Measurements from ENCODE around the gene LY9. TPM values are rescaled to one million over a fixed set of nuclear protein-coding genes. Genes with fewer than 3 reads are reported as not detected.

LY9 gene
- total and polyA plus RNA-seq, 2 of the 13 experiments (the other 11 are each of a cell fraction or from before 2014, with no cell fraction given) = not detected

DNA sequence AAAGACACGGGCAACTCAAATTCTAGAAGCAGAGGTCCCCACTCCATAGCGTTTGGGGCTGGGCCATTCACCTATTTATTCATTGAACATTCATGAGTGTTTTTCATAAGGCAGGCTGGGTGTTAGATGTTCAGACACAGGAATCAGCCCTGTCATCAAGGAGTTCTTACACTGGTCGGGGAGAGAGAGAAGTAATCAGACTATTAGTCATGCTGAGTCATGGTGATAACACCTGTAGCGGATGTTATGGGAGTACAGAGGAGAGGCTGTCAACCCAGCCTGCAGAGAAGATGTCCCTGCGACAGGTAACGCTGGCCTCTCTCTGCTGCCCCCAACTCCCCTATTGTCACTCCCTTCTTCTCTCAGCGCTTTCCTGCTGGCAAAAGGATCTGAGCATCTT is 17.2 kb downstream of the LY9 start:
- Histone ChIP-seq H3K4me3 (replicated peaks in 1 of 3; ENCODE audit: insufficient read depth in 1 of 3, low read depth in 2 of 3, low read length in 3 of 3) (no peak overlapping the region), H3K36me3 (replicated peaks in 1 of 2; ENCODE audit: control insufficient read depth in 1 of 2, insufficient read depth in 2 of 2, low read length in 2 of 2) (no peaks in the 10 kb centered on the region), H3K79me2 (ENCODE audit: insufficient read depth, low read length) (no peaks in the 10 kb centered on the region), H3K9ac (ENCODE audit: insufficient read depth, low read depth, low read length) (no peak overlapping the region), H3K4me1 (ENCODE audit: insufficient read depth, low read length) (no peaks in the 10 kb centered on the region), H3K27ac (ENCODE audit: extremely low read length, insufficient read depth, low read length) (no peak overlapping the region), H2AFZ (ENCODE audit: low read length) (no peak overlapping the region), H4K20me1 (ENCODE audit: insufficient read depth, low read length) (no peaks in the 10 kb centered on the region), H3K9me3 (ENCODE audit: low read length) (no peaks in the 10 kb centered on the region), H3K27me3 (ENCODE audit: control insufficient read depth in 1 of 2, insufficient read depth in 2 of 2, low read length in 2 of 2) (peaks cover 0 to 3% of the 10 kb centered on the region in 2 experiments; a peak in 2 of 5 replicates), H3K4me2 (ENCODE audit: low read depth, low read length) (no peak overlapping the region)
- ATAC-seq (no peak; the same call in 2 of the 3 replicates), FAIRE-seq (no peak), DNase-seq (ENCODE audit: low spot score) (peak; percentile 26)
- TF ChIP-seq MAFF (IDR thresholded peaks at IDR 0.05; ENCODE audit: low read depth, low read length) = peak; percentile 39
- TF ChIP-seq MAFK (conservative IDR thresholded peaks at IDR 0.05 in 1 of 2, IDR thresholded peaks at IDR 0.05 in 1 of 2; ENCODE audit: low read length in 2 of 2) = peak; percentile 20 to 54; a peak in 2 of 4 replicates
- TF ChIP-seq ARID4A (CRISPR knock-in tag; IDR thresholded peaks at IDR 0.05; ENCODE audit: borderline replicate concordance) = no peak
- TF ChIP-seq NFE2 (CRISPR knock-in tag; IDR thresholded peaks at IDR 0.05) = peak; percentile 60; the same call in 1 of the 2 replicates
- TF ChIP-seq FOSL2 (CRISPR knock-in tag; IDR thresholded peaks at IDR 0.05) = peak; percentile 62
- TF ChIP-seq NFE2L2 (IDR thresholded peaks at IDR 0.05; ENCODE audit: low read length) = peak; percentile 83
- no peak for TF ChIP-seq RORA (CRISPR knock-in tag; IDR thresholded peaks at IDR 0.05)
- no peak for TF ChIP-seq IRX3 (CRISPR knock-in tag; IDR thresholded peaks at IDR 0.05; ENCODE audit: borderline replicate concordance, low read depth)
- TF ChIP-seq ZNF569 (CRISPR knock-in tag; IDR thresholded peaks at IDR 0.05; ENCODE audit: borderline replicate concordance) = no peak
- ChIA-PET CTCF (ENCODE audit: low intra/inter-chr PET ratio, low total read pairs) (no interaction called here), POLR2A (no interaction called here)
- WGBS (ENCODE audit: low lambda C conversion rate) = 9% methylated on average over 5 of the region's 7 CpGs
- BruUV-seq (replicated peaks) = no TSS peak
- in situ Hi-C loops (cut with HindIII; ENCODE audit: extremely low pct_ligation_motif_present, low pct_unique_long_range_greater_than_20kb) = no loop called here
- intact Hi-C loops (cut with micrococcal nuclease; ENCODE audit: unreplicated experiment) = no loop called here

Data from HepG2 (cell line).